Measurements from ENCODE around the gene LAMTOR3. TPM values are rescaled to one million over a fixed set of nuclear protein-coding genes. Genes with fewer than 3 reads are reported as not detected.

The LAMTOR3 gene
- total and polyA plus RNA-seq, 9 of the 15 experiments (the other 6 are each of a cell fraction or from before 2014, with no cell fraction given) = 17.9 to 146 (median 59.4) TPM

DNA sequence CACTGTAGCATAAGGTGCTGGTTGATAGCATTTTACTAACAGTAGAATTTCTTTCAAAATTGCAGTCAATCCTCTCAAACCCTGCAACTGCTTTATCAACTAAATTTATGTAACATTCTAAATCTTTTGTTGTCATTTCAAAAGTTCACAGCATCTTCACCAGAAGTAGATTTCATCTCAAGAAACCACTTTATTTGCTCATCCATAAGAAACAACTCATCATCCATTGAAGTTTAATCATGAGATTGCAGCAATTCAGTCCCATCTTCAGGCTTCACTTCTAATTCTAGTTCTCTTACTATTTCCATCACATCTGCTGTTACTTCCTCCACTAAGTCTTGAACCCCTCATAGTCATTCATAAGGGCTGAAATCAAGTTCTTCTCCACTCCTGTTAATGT lies 21.7 kb downstream of the LAMTOR3 start:
- no peak for DNase-seq (ENCODE audit: extremely low read depth in 1 of 4, low spot score in 3 of 4)
- no peaks in the 10 kb centered on the region for H4K20me1 ChIP-seq (replicated peaks; ENCODE audit: control insufficient read depth, insufficient read depth, low read length)
- intact Hi-C loops (cut with micrococcal nuclease) (no loop called here), in situ Hi-C loops (cut with MboI) (loop anchor here (5.0 to 10.0 kb wide), 2 partner anchors 60 to 308 kb away; partner anchors contain the start of gene TRMT10A)
- no peak overlapping the region for H3K27ac ChIP-seq (ENCODE audit: extremely low read depth, low read depth, low read length)
- no peaks in the 10 kb centered on the region for H3K27me3 ChIP-seq (ENCODE audit: control insufficient read depth in 2 of 2, insufficient read depth in 2 of 2, low read length in 2 of 2)
- no peak overlapping the region for H3K4me3 ChIP-seq
- no peaks in the 10 kb centered on the region for H3K4me1 ChIP-seq (replicated peaks in 1 of 2; ENCODE audit: control insufficient read depth in 2 of 2, insufficient read depth in 2 of 2, low read length in 2 of 2)
- H3K9ac ChIP-seq (ENCODE audit: insufficient read depth in 1 of 2, low read depth in 2 of 2, low read length in 2 of 2) = no peak overlapping the region
- ChIA-PET POLR2A (no interaction called here), CTCF (ENCODE audit: low intra/inter-chr PET ratio) (no interaction called here)
- no peak for ATAC-seq
- H3K36me3 ChIP-seq (ENCODE audit: control insufficient read depth, insufficient read depth, low read length) = no peaks in the 10 kb centered on the region
- no peaks in the 10 kb centered on the region for H3K9me3 ChIP-seq (replicated peaks; ENCODE audit: control insufficient read depth, insufficient read depth, low read depth, low read length)
- no peaks in the 10 kb centered on the region for H3K79me2 ChIP-seq (ENCODE audit: control insufficient read depth, insufficient read depth, low read length)
- no peak for FAIRE-seq
- H2AFZ ChIP-seq (ENCODE audit: low read depth, low read length) = no peak overlapping the region
- H3K9me1 ChIP-seq (ENCODE audit: control insufficient read depth, insufficient read depth, low read length) = no peaks in the 10 kb centered on the region
- no TSS peak for BruUV-seq (replicated peaks)
- no peak overlapping the region for H3K4me2 ChIP-seq (ENCODE audit: insufficient read depth, low read length)
- no peak for TF ChIP-seq ZNF668 (CRISPR knock-in tag; IDR thresholded peaks at IDR 0.05)
- no peak for TF ChIP-seq XRCC3 (IDR thresholded peaks at IDR 0.05)
- no peak for TF ChIP-seq RBM15 (IDR thresholded peaks at IDR 0.05; ENCODE audit: insufficient read depth, low read length)
- TF ChIP-seq, protein P1, sequence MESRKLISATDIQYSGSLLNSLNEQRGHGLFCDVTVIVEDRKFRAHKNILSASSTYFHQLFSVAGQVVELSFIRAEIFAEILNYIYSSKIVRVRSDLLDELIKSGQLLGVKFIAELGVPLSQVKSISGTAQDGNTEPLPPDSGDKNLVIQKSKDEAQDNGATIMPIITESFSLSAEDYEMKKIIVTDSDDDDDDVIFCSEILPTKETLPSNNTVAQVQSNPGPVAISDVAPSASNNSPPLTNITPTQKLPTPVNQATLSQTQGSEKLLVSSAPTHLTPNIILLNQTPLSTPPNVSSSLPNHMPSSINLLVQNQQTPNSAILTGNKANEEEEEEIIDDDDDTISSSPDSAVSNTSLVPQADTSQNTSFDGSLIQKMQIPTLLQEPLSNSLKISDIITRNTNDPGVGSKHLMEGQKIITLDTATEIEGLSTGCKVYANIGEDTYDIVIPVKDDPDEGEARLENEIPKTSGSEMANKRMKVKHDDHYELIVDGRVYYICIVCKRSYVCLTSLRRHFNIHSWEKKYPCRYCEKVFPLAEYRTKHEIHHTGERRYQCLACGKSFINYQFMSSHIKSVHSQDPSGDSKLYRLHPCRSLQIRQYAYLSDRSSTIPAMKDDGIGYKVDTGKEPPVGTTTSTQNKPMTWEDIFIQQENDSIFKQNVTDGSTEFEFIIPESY (CRISPR knock-in tag; IDR thresholded peaks at IDR 0.05) = no peak
- TF ChIP-seq, protein P2, sequence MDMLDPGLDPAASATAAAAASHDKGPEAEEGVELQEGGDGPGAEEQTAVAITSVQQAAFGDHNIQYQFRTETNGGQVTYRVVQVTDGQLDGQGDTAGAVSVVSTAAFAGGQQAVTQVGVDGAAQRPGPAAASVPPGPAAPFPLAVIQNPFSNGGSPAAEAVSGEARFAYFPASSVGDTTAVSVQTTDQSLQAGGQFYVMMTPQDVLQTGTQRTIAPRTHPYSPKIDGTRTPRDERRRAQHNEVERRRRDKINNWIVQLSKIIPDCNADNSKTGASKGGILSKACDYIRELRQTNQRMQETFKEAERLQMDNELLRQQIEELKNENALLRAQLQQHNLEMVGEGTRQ (CRISPR knock-in tag; IDR thresholded peaks at IDR 0.05) = no peak
- no peak for TF ChIP-seq ZNF717 (CRISPR knock-in tag; IDR thresholded peaks at IDR 0.05)
- TF ChIP-seq, protein P3, sequence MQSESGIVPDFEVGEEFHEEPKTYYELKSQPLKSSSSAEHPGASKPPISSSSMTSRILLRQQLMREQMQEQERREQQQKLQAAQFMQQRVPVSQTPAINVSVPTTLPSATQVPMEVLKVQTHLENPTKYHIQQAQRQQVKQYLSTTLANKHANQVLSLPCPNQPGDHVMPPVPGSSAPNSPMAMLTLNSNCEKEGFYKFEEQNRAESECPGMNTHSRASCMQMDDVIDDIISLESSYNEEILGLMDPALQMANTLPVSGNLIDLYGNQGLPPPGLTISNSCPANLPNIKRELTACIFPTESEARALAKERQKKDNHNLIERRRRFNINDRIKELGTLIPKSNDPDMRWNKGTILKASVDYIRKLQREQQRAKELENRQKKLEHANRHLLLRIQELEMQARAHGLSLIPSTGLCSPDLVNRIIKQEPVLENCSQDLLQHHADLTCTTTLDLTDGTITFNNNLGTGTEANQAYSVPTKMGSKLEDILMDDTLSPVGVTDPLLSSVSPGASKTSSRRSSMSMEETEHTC (IDR thresholded peaks at IDR 0.05) = no peak
- TF ChIP-seq ZNF41 (CRISPR knock-in tag; conservative IDR thresholded peaks at IDR 0.05) = no peak
- TF ChIP-seq, protein P4, sequence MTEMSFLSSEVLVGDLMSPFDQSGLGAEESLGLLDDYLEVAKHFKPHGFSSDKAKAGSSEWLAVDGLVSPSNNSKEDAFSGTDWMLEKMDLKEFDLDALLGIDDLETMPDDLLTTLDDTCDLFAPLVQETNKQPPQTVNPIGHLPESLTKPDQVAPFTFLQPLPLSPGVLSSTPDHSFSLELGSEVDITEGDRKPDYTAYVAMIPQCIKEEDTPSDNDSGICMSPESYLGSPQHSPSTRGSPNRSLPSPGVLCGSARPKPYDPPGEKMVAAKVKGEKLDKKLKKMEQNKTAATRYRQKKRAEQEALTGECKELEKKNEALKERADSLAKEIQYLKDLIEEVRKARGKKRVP (CRISPR knock-in tag; IDR thresholded peaks at IDR 0.05) = no peak
- no peak for TF ChIP-seq NFE2 (IDR thresholded peaks at IDR 0.05; ENCODE audit: low read depth)
- TF ChIP-seq IRF1 (CRISPR knock-in tag; IDR thresholded peaks at IDR 0.05; ENCODE audit: borderline replicate concordance) = no peak
- TF ChIP-seq ELF4 (CRISPR knock-in tag; IDR thresholded peaks at IDR 0.05) = no peak
- no peak for TF ChIP-seq VEZF1 (CRISPR knock-in tag; IDR thresholded peaks at IDR 0.05)
- no peak for TF ChIP-seq TOE1 (IDR thresholded peaks at IDR 0.05; ENCODE audit: borderline replicate concordance)
- no peak for TF ChIP-seq TOE1 (CRISPR knock-in tag; IDR thresholded peaks at IDR 0.05; ENCODE audit: borderline replicate concordance, low read depth)
- TF ChIP-seq SREBF1 (IDR thresholded peaks at IDR 0.05; ENCODE audit: borderline replicate concordance, low read depth, low read length) = no peak
